GM19193 (cell line): ENCODE data around the gene FAM156A.
"Not testable (repeated sequence)": the region's sequence is repeated elsewhere in the genome, so short reads cannot be mapped to it uniquely, and the experiment has no call there.

Experiments used
- POLR2A ChIP-seq: IDR thresholded peaks from 4 replicates; pipeline ENCODE4 v1.6.1; 2011; ENCODE audit not compliant: insufficient read depth, insufficient read length; ENCODE audit errors: extremely low read depth

FAM156A gene

GRCh38 chrX:52958113-52958959 lies at the start of gene FAM156A:
Gene FAM156A (minus strand): TSS chrX:52958518. CDS start chrX:52948588, 9,930 bp downstream.
- TF ChIP-seq POLR2A, result not testable (repeated sequence)

GRCh38 chrX:53005327-53005726 lies 47.0 kb upstream of the FAM156A start:
- TF ChIP-seq POLR2A, result no peak

GRCh38 chrX:53004811-53005210 lies 46.5 kb upstream of the FAM156A start:
- TF ChIP-seq POLR2A, result no peak

- TF ChIP-seq POLR2A, result no peak
These were observed 45.7 kb upstream of the FAM156A start for GRCh38 chrX:53004038-53004437.

- no peak for TF ChIP-seq POLR2A
These were observed 44.8 kb upstream of the FAM156A start for GRCh38 chrX:53003111-53003510.

- no peak for TF ChIP-seq POLR2A
These were observed 43.6 kb upstream of the FAM156A start for GRCh38 chrX:53001958-53002357.

GRCh38 chrX:53000447-53001135 lies 42.3 kb upstream of the FAM156A start:
- no peak for TF ChIP-seq POLR2A

GRCh38 chrX:52995987-52996331 lies 37.6 kb upstream of the FAM156A start:
- no peak for TF ChIP-seq POLR2A

- peak; percentile 53 for TF ChIP-seq POLR2A
These were observed 37.0 kb upstream of the FAM156A start for GRCh38 chrX:52995135-52995986.

- TF ChIP-seq POLR2A, result no peak
These were observed 32.5 kb upstream of the FAM156A start for GRCh38 chrX:52990848-52991247.

- no peak for TF ChIP-seq POLR2A
These were observed 30.9 kb upstream of the FAM156A start for GRCh38 chrX:52988985-52989917.

GRCh38 chrX:52983321-52984000 lies 25.1 kb upstream of the FAM156A start:
- no peak for TF ChIP-seq POLR2A

- no peak for TF ChIP-seq POLR2A
These were observed 21.7 kb upstream of the FAM156A start for GRCh38 chrX:52979993-52980392.

- TF ChIP-seq POLR2A, result no peak
These were observed 21.2 kb upstream of the FAM156A start for GRCh38 chrX:52979568-52979967.

GRCh38 chrX:52977953-52978352 lies 19.6 kb upstream of the FAM156A start:
- TF ChIP-seq POLR2A, result no peak
